Astrocyte of the cerebellum (primary cell): Measurements from ENCODE around the gene BIK.

Experiments used
- DNase-seq: peaks from one replicate; pipeline ENCODE4 v3.0.0-alpha.2; 2011; ENCODE audit warnings: low read depth
- H3K4me3 ChIP-seq: 2 replicates; pipeline ENCODE4 v1.5.1; 2011; ENCODE audit warnings: mild to moderate bottlenecking, low read depth, low read length, moderate library complexity
- in situ Hi-C: cut with HindIII; loops from 2 replicates; pipeline ENCODE4 v1.10.0; 2017; ENCODE audit warnings: low sequenced_read_pairs
- TF ChIP-seq, protein P1 (sequence below): IDR thresholded peaks from 2 replicates; pipeline ENCODE4 v1.5.1; 2012; ENCODE audit warnings: low read length, low read depth, moderate library complexity, mild to moderate bottlenecking; ENCODE audit errors: missing control alignments

The BIK gene

DNA sequence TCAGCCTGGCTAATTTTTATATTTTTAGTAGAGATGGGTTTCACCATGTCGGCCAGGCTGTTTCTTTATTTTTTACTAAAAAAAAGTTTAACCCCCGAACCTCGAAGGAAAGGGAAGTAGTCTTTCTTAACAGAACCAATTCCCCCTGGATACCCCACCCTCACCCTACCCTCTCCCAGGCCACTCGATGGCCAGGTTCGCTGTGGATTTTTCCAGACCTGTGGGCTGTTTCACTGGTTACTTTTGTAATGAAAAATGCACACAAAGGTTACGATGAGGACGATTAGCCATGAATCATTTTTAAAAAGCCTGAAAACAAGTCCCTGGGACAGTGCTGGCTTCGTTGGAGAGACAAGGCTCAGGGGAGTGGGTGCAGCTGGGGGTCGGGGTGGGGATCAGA lies 43.3 kb downstream of the BIK start:
- TF ChIP-seq, protein P1, sequence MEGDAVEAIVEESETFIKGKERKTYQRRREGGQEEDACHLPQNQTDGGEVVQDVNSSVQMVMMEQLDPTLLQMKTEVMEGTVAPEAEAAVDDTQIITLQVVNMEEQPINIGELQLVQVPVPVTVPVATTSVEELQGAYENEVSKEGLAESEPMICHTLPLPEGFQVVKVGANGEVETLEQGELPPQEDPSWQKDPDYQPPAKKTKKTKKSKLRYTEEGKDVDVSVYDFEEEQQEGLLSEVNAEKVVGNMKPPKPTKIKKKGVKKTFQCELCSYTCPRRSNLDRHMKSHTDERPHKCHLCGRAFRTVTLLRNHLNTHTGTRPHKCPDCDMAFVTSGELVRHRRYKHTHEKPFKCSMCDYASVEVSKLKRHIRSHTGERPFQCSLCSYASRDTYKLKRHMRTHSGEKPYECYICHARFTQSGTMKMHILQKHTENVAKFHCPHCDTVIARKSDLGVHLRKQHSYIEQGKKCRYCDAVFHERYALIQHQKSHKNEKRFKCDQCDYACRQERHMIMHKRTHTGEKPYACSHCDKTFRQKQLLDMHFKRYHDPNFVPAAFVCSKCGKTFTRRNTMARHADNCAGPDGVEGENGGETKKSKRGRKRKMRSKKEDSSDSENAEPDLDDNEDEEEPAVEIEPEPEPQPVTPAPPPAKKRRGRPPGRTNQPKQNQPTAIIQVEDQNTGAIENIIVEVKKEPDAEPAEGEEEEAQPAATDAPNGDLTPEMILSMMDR: no peak
- in situ Hi-C loops: no loop called here
- no peak for DNase-seq
- H3K4me3 ChIP-seq: no peak overlapping the region

DNA sequence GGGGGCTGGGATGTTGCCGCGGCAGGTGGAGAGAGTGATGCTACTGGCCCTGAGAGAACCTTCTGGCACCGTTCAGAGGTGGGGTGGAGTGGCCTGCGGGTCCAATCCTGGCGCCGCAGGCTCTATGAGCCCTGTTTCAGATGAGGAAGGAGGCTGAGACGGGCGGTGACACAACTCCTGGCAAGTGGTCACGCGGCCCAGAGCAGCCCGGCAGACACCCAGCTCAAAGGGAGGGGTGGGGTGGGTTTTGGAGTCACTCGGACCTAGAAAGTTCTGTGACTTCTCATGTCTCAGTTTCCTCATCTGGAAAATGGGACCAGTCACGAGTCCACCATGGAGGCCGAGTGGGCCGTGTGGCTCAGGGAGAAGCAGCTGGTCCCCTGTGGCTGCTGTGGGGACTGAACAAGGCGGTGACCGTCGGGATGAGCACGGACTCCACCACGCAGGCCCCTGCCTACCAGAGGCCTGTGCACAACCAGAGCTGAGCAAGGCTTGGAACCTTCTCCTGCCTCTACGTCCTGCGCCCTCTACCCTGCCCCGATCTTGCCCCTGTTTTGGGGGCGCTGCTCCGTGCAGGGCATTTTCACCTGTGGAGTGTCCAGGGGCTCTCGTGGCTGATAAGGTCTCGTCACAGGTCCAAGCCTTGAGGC lies 44.5 kb downstream of the BIK start:
- DNase-seq: no peak
- TF ChIP-seq, protein P1: no peak
- in situ Hi-C loops: no loop called here
- H3K4me3 ChIP-seq: no peak overlapping the region

DNA sequence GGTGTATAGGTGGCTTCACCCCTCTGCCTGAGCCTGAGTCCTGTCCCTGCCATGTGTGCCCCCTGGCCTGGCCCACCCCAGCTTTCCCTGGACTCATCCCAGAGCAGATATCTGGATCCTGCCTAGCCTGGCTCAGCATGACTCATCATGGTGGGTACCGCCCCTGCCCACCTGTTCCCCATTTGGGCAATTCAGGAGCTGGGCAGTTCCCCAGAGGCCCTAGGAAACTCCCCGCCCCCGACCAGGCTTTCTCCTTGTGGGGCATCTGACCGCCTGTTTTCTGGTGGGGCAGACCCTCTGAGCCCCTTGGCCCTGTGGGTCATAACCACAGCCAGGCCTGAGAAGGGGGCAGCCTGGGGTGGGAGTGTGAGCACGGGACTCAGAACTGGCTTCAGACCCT lies 45.2 kb downstream of the BIK start:
- DNase-seq: no peak
- H3K4me3 ChIP-seq: no peak overlapping the region

GRCh38 chr22:43156413-43156812 lies 45.9 kb downstream of the BIK start:
- in situ Hi-C loops: no loop called here
- no peak for DNase-seq
- TF ChIP-seq, protein P1: no peak
- no peak overlapping the region for H3K4me3 ChIP-seq

More for the DNA sequence above, 45.2 kb downstream of the BIK start:
- TF ChIP-seq, protein P1: no peak
- in situ Hi-C loops: no loop called here

DNA sequence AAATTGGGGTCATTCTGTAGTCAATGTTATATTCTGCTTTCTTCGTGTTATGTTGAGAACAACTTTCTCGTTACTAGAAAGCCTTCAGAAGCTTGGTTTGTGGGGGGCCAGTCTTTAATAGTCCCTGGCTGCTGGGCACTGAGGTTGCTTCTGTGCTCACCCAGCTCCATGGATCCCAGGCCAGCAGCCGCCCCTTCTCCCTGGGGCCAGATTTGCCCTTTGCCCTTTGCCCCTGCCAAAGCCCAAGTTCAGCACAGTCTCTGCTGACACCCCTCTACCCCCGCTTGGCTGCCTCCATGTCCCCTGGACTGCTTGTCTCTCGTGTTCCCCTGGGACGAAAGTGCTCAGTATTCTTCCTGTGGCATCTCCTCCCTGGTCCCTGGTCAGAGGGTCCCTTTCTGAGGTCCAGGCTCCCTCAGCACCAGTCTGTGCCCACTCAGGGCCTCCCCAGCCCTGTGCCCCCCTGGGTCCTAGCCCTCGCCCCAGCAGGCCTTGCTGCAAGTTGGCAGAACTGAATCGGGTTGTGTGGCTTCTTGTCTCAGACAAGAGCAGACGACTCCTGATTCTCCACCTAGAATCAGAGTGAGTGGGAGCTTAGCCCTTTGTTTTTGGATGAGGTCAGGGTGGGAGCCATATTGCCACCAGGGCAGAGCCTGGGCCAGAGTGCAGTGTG lies 47.5 kb downstream of the BIK start:
- no peak overlapping the region for H3K4me3 ChIP-seq
- no peak for DNase-seq
- TF ChIP-seq, protein P1: no peak
- in situ Hi-C loops: no loop called here

DNA sequence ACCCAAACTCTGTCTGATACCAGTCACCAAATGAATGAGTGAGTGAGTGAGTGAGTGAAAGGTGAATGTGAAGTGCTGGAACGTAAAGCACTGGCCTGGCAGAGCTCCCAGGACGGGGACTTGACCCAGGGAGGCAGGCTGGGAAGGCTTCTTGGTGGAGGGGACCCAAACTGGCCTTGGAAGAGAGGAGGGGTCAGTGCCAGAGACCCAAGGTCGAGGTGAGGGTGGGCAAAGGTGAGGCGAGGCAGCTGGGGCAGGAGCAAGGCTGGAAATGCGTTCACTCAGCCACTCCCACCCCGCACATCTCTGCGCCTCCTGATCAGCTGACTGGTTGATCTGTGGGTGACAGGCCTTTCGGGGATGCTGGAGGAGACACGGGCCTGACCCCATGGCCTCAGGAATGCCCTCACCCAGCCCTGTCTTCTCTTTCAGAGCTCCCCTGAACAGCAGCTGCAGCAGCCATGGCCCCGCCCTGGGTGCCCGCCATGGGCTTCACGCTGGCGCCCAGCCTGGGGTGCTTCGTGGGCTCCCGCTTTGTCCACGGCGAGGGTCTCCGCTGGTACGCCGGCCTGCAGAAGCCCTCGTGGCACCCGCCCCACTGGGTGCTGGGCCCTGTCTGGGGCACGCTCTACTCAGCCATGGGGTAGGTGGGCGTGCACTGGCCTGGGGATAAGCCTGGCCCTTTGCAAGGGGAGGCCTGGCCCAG lies 48.4 kb downstream of the BIK start:
- TF ChIP-seq, protein P1: no peak
- no peak overlapping the region for H3K4me3 ChIP-seq
- no peak for DNase-seq
- in situ Hi-C loops: no loop called here
